KOPT-K1 (cell line): ENCODE measurements around the gene ASPG.

ENCODE experiments used
- H3K27ac ChIP-seq: fragments of 200-600 bp; sonication (generic); 2 replicates; pipeline ENCODE4 v1.5.1; 2016; ENCODE audit warnings: antibody characterized with exemption, mild to moderate bottlenecking, low read depth, low read length; ENCODE audit not compliant: poor library complexity, severe bottlenecking
- H3K36me3 ChIP-seq: fragments of 200-600 bp; sonication (generic); 2 replicates; pipeline ENCODE4 v1.5.1; 2017; ENCODE audit warnings: antibody characterized with exemption, mild to moderate bottlenecking, low read length, moderate library complexity; ENCODE audit not compliant: insufficient read depth
- H3K9me3 ChIP-seq: fragments of 200-600 bp; sonication (generic); 2 replicates; pipeline ENCODE4 v1.5.1; 2017; ENCODE audit warnings: antibody characterized with exemption, low read length, mild to moderate bottlenecking; ENCODE audit not compliant: insufficient read depth, poor library complexity, severe bottlenecking

Gene ASPG

GRCh38 chr14:104125011-104125410 is 39.5 kb downstream of the ASPG start:
- Histone ChIP-seq H3K36me3 (no peaks in the 10 kb centered on the region), H3K9me3 (peaks cover 49% of the 10 kb centered on the region), H3K27ac (no peak overlapping the region)

GRCh38 chr14:104126753-104127152 is 41.3 kb downstream of the ASPG start:
- H3K9me3 ChIP-seq: peaks cover 59% of the 10 kb centered on the region

GRCh38 chr14:104128981-104129380 is 43.5 kb downstream of the ASPG start:
- Histone ChIP-seq H3K36me3 (no peaks in the 10 kb centered on the region), H3K27ac (no peak overlapping the region), H3K9me3 (peaks cover 48% of the 10 kb centered on the region)

More at GRCh38 chr14:104126753-104127152, 41.3 kb downstream of the ASPG start:
- Histone ChIP-seq H3K36me3 (no peaks in the 10 kb centered on the region), H3K27ac (no peak overlapping the region)

- Histone ChIP-seq H3K36me3 (no peaks in the 10 kb centered on the region), H3K9me3 (peaks cover 42% of the 10 kb centered on the region), H3K27ac (no peak overlapping the region)
Observed at GRCh38 chr14:104129556-104129955, 44.1 kb downstream of the ASPG start.

- H3K36me3 ChIP-seq: no peaks in the 10 kb centered on the region
- H3K27ac ChIP-seq: no peak overlapping the region
- H3K9me3 ChIP-seq: peaks cover 35% of the 10 kb centered on the region
Observed at GRCh38 chr14:104130974-104131651, 45.6 kb downstream of the ASPG start.

- Histone ChIP-seq H3K27ac (no peak overlapping the region), H3K36me3 (no peaks in the 10 kb centered on the region), H3K9me3 (peaks cover 29% of the 10 kb centered on the region)
Observed at GRCh38 chr14:104131968-104132732, 46.6 kb downstream of the ASPG start.

- H3K27ac ChIP-seq: no peak overlapping the region
- H3K36me3 ChIP-seq: no peaks in the 10 kb centered on the region
- H3K9me3 ChIP-seq: peaks cover 26% of the 10 kb centered on the region
Observed at GRCh38 chr14:104132981-104133380, 47.5 kb downstream of the ASPG start.

- Histone ChIP-seq H3K9me3 (peaks cover 26% of the 10 kb centered on the region), H3K36me3 (no peaks in the 10 kb centered on the region), H3K27ac (no peak overlapping the region)
Observed at GRCh38 chr14:104133496-104133895, 48.0 kb downstream of the ASPG start.

- H3K9me3 ChIP-seq: peaks cover 17% of the 10 kb centered on the region
- no peaks in the 10 kb centered on the region for H3K36me3 ChIP-seq
- H3K27ac ChIP-seq: no peak overlapping the region
Observed at GRCh38 chr14:104134061-104134965, 48.8 kb downstream of the ASPG start.

- Histone ChIP-seq H3K9me3 (peaks cover 7% of the 10 kb centered on the region), H3K36me3 (no peaks in the 10 kb centered on the region), H3K27ac (no peak overlapping the region)
Observed at GRCh38 chr14:104135121-104135903, 49.8 kb downstream of the ASPG start.

- H3K9me3 ChIP-seq: peaks cover under 1% of the 10 kb centered on the region
- no peak overlapping the region for H3K27ac ChIP-seq
Observed at GRCh38 chr14:104135904-104136471, 50.5 kb downstream of the ASPG start.

GRCh38 chr14:104136472-104137296 is 51.2 kb downstream of the ASPG start:
- H3K9me3 ChIP-seq: no peaks in the 10 kb centered on the region
- H3K36me3 ChIP-seq: no peaks in the 10 kb centered on the region
- H3K27ac ChIP-seq: no peak overlapping the region

More at GRCh38 chr14:104135904-104136471, 50.5 kb downstream of the ASPG start:
- no peaks in the 10 kb centered on the region for H3K36me3 ChIP-seq

GRCh38 chr14:104137297-104138097 is 52.0 kb downstream of the ASPG start:
- Histone ChIP-seq H3K27ac (no peak overlapping the region), H3K36me3 (no peaks in the 10 kb centered on the region), H3K9me3 (no peaks in the 10 kb centered on the region)
